GM21515 (cell line): ENCODE measurements around the gene RPL28.
"Not testable (repeated sequence)": the region's sequence is repeated elsewhere in the genome, so short reads cannot be mapped to it uniquely, and the experiment has no call there.

ENCODE experiments used
- ATAC-seq: cut with Tn5 transposase; IDR thresholded peaks from one replicate; pipeline ENCODE4 v1.9.1; 2021; ENCODE audit not compliant: unreplicated experiment

Gene RPL28

DNA sequence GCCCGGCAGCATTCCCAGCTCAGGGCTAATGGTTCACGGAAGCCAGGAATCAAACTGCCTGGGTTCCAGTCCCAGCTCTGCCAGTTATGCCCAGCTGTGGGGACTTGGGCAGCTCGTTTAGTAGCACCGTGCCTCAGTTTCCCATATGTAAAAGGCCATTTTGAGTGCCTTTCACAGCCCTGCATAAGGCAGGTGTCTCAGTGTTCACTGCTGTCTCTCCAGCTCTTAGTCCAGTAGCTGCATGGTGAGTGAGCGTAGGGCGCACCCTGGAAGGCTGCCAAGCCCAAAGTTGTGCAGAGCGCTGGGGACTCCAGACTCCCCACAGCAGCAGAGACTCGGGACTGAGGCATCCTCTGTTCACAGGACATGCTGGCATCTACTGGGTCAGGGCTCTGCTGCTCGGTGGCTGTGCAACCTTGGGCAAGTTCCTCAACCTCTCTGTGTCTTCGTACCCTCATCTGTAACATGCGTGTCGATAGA, 5.5 kb downstream of the RPL28 start:
- ATAC-seq = no peak

DNA sequence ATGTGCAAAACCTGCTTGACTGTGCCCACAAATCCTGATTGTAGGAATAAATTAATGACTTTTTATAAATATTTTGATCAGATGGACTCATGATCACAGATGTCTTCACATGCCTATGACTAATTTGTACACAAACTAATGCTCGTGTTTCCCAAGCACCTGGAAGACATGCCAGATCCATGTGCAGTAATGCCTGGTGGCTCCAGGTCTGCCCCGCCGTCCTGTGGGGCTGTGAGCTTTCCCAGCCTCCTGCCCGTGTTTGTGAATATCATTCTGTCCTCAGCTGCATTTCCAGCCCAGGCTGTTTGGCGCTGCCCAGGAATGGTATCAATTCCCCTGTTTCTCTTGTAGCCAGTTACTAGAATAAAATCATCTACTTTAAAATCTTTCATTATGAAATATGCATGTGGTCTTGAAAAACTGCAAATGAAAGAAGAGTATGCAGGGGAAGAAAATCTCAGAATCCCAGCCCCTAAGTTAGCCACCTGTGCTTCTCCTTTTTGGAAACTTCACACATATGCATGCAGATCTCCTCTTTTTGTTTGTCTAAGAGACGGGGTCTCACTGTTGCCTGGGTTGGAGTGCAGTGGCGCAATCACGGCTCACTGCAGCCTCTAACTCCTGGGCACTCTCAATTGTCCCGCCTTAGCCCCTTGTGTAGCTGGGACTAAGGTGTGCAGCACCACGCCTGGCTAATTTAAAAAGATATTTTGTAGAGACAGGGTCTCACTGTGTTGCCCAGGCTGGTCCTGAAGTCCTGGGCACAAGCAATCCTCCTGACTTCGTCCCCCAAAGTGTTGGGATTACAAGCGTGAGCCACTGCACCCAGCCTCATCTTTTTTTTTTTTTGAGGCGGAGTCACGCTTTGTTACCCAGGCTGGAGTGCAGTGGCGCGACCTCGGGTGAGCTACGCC, 6.2 kb downstream of the RPL28 start:
- ATAC-seq = no peak

DNA sequence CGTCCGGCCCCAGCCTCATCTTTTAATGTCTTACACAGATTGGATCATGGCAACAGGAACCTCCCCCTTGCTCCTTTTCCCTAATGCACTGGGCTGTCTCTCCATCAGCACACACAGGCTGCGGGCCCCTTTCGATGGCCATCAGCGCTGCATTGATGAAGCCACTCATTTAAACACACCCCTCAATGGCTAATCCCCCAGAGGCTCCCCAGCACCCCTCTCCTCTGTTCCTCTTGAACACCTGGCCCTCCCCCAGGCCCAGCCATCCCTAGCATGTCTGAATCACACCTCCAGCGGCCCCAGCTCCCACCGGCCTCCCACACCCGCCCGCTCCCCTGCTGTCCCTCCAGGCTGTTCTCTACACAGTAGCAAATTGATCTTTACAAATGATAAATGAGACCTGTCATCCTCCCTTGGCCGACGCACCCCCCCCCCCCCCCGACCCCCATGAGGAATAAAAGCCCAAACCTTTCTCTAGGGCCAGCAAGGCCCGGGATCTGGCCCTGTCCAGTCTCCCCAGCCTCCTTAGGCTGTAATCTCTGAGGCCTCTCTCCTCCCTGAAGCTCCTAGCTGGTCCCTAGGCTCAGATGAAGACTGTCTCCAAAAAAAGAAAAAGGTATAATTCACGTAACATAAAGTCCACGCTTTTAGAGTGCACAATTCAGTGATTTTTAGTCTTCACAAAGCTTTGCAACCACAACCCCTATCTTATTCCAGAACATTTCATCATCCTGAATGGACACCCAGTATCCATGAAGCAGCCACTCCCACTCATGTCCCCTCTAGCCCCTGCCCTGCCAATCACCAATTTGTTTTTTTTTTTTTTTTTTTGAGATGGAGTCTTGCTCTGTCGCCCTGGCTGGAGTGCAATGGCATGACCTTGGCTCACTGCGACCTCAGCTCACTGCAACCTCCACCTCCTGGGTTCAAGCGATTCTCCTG, 7.4 kb downstream of the RPL28 start:
- no peak for ATAC-seq

DNA sequence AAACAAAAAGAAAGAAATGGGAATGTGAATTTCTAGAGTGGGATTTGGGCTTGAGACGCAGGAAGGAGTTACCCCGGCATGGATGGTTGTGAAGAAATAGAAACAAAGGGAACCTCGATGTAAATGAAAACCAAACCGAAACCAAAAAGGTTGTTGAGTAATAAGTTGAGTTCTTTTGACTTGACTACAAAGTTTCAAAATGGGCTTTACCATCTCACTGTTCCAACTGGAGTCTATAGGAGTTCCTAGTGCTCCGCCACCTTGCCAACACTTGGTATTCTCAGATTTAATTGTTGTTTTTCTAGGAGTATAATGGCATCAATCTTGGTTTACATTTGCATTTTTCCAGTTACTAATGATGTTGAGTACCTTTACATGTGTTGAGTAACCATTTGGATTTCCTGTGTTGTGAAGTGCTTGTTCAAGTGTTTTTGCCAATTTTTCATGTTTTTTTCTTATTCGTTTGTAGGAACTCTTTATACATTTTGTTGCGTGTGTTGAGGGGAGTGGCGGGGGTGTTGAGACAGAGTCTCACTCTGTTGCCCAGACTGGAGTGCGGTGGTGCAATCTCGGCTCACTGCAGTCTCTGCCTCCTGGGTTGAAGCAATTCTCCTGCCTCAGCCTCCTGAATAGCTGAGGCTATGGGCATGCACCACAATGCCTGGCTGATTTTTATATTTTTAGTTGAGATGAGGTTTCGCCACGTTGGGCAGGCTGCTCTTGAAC, 12.6 kb downstream of the RPL28 start:
- no peak for ATAC-seq

DNA sequence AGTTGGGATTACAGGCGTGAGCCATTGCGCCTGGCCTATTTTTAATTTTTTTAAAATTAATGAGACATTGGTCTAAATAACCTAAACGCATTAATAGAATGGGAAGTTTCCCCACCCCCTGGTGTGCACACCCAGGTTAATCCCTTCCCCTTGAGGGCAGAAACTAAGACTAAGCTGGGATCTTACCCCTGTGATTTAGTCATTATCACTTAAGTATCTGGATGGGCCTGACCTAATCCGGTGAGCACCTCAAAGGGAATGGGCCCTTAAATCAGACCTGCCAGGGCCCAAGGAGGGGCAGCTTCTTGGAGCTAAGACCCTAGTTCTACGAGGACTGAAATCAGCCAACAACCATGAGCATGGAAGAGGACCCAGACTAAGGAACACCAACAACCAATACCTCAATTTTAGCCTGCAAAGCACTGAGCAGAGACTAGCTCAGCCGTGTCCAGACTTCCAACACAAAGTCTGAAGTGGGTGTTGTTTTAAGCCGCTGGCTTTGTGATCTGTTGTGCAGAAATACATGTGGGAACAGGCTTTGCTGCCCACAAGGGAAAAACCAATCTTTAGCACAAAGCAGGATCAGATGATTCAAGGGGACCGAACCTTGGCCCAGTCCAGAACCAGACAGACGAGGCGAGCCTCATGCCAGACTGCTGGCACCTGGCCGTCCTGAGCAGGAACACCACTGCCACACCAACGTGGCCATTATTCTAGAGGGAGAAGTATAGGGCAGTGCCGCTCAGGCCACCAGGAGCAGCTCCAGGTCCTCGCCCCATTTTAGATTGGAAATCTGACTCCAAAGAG, 14.8 kb downstream of the RPL28 start:
- ATAC-seq = no peak

DNA sequence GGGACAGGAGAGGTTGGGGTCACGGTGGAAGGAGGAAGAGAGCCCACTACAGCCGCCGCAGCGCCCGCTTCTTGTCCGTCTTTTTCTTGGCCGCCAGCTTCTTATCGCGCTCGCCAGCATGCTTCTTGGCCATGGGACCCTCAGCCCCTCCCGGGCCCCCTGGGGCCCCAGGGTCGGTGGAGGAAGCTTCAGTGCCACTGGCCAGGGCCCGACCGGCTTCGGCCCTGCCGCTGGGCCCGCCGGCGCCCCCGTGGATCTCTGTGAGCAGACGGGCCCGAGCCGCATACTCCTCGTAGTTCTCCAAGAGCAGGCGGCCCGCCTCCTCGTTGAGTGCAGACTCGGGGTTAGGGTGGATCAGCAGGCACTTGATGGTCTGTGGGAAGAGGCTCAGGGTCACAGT, 15.7 kb downstream of the RPL28 start:
- not testable (repeated sequence) for ATAC-seq

DNA sequence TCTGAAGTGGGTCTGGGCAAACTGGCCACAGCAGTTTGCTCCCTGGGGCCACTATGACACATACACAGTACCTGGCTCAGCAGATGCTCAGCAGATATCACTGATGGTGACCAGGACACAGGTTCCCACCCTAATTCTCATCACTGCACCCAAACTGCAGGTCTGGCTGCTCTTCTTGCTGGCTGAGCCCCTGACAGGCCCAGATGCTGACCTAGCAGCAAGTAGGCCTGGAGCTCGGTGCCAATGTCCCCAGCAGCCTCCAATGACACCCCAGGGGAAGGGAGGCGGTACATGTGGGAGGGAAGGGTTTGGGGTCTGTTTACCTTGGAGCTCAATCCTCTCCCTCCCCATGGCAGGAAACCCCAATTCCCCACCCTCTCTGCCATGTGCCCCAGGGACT, 16.8 kb downstream of the RPL28 start:
- ATAC-seq = no peak

DNA sequence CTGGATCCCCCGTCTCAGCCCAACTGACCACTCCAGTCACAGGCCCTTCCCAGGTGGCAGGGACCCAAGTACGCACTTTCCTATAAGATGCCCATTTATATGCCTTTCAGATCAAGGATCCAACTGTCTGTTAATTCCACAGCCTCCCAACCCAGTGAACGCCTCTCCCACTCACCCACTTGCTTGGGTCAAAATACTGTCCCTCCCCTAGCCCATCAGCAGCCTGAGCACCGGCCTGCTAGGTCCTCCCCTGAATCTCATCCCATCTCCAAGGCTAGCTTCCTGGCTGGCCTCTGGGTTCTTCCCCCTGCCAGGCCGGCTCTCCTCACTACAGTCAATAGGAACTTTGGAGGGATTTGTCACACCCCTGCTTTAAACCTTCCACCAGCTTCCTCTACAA, 19.9 kb downstream of the RPL28 start:
- no peak for ATAC-seq

DNA sequence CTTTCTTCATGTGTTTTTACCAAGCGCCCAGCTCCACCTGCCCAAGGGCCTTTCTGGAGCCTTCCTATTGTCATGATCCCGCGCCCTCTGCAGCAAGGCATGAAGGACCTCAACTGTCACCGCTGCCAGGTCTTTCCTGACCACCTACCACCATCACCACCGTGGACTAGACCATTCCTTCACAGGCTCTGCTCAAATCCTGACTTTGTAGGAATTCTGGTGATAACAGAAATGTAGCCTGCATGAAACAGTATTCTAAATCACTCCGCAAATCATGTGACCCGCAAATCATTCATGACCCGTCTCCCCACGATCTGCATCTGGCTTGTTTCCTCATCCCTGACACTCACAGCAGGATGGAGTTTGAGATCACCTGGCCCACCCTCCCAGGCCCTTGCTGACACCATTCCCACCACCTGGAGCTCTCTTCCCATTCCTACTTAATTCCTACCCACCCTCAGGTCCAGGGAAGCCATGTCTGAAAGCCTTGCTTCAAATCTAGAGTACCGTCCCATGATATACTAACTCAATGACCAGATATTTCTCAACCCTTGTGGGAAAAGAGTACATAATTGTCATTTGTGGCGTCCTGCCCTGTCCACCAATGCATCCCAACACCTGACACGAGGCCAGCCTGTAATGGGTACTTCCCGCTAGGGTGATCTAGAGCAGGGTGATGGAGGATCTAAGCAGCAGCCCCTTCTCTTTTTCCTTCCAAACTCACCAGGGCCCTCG, 20.5 kb downstream of the RPL28 start:
- ATAC-seq = no peak

DNA sequence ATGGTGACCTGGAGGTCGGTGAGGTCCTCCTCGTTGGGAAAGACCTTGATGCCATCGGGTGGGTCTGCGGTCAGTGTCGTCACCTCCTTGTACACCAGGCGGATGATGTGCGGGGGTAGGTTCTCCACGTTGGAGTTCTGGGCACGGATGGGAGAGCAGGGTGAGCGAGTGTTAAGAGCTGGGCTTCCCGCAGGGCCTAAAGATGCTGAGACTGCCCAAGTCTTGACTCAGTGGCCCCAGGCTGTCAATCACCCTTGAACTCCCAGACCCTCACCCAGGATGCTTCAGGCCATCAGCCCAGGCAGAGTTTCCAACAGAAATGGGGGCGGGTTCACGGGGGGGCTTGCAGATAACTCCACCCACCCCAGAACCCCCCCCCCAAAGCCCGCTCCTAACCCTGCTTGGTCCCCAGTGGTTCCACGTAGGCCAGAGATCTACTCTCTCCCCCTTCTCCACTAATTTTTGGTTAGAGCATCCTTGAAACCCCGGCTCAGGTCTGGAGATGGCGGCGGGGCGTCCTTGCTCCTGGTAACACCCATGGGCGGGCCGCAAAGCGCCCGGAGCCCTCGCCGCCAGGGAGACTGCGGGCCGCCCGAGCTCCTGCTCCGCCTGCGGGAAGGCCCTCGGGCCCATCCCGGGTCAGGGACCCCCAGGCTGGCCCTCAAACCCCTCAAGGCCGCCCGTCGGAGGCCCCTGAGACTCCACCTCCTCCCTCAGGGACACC, 21.3 kb downstream of the RPL28 start:
- no peak for ATAC-seq

DNA sequence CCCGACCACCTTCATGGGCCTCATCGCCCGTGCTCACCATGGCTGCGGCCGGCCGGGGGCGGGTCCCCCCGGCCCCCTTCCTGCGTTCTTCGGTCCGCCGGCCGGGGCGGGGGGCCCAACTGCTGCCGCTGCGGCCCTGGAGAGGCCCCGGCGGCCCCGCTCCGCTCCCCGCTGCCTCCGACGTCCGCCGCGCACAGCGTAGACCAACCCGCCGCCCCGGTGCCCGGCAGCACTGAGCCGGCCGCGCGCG, 21.7 kb downstream of the RPL28 start, which contains the start of gene UBE2S:
Gene UBE2S, minus strand, starts transcription at position 239 of the 250 bp plus-strand sequence. Its CDS starts 199 bp downstream, at position 40.
- ATAC-seq = not testable (repeated sequence)

DNA sequence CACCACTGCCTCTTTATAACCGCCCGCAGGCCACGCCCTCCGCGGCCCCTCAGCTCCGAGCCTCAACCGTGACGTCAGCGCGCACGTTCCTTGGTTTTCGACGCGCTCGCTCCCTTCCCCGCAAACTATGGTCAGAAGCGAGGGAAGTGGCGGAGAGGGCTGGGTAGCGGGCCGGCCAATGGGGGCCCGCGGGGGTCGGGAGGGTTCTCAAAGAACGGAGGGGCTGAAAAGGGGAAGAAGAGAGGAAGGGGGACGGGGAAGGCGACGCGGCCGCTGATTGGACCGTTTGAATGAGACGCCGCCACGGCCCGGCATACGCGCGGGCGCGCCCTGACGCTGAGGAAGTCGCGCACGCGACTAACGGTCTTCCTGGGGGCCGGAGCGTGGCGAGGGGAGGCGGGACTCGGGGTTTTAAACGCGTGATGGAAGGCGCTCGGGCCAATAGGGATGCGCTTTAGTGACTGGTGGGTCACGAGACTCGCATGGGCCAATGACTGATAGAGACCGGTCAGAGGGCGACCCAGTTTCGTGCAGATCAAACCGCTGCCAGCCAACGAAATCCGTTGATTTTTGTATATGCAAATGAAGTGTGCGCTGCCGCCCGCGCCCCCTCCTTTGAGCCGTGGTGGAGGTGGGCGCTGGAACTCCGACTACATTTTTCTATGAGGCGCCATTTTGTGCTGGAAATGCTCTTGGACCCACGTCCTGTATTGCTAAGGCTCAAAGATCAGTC, 22.2 kb downstream of the RPL28 start:
- ATAC-seq = peak; percentile 84

DNA sequence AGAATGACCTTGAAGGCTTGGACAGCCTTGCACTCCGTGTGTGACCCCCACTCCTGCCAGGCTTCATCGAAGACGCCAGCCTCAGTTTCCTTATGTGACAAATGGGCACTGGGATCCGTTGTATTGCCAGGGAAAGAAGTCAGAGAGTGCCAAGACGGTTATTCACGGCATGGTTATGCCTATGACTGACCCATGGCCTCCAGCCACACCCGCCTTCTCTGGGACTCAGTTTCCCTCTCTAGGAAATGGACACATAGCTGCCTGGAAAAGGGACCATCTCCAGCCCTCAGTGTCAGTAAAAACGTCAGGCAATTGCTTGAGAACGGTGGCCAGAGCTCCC, 22.8 kb downstream of the RPL28 start:
- ATAC-seq = no peak

DNA sequence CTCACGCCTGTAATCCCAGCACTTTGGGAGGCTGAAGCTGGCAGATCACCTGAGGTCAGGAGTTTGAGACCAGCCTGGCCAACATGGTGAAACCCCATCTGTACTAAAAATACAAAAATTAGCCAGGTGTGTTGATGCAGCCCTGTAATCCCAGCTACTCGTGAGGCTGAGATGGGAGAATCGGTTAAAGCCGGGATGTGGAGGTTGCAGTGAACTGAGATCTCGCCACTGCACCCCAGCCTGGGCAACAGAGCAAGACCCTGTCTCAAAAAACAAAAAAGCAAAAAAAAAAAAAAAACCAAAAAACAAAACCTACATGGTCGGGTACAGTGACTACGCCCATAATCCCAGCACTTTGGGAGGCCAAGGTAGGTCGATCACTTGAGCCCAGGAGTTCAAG, 23.4 kb downstream of the RPL28 start:
- ATAC-seq = not testable (repeated sequence)

DNA sequence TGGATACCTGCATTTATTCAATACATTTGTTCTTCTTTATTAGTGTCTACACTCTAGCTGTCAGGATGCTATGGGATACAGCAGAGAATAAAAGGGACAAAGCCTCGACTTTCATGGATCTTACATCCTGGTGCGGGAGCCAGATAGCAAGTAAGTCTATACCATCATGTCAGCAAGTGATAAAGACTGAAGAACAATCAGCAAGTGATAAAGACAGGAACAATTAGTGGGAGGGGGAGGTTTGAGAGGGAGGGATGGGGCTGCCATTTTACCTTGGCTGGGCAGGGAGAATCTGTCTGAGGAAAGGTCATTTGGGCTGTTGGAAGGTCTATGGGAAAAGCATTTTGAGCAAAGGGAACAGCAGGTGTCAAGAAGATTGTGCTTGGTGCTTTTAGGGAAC, 24.4 kb downstream of the RPL28 start:
- ATAC-seq = no peak

DNA sequence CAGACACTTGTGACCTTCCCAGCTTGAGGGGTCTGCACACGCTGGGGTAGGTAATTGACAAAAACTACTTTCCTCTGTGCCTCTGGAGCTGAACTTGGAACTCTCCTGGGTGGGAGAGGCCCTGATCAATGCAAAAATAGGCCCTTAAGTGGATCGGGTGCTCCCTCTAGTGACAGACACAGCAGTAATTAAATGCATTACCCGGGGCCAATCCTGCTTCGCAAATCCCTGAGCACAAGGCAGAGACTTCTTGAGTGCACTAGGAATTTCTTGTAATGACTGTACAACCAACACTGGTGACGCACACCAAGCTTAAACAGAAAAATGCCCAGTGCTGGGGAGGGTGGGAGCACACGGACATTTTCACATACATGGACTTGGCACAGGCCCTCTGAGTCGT, 32.5 kb downstream of the RPL28 start:
- ATAC-seq = no peak

DNA sequence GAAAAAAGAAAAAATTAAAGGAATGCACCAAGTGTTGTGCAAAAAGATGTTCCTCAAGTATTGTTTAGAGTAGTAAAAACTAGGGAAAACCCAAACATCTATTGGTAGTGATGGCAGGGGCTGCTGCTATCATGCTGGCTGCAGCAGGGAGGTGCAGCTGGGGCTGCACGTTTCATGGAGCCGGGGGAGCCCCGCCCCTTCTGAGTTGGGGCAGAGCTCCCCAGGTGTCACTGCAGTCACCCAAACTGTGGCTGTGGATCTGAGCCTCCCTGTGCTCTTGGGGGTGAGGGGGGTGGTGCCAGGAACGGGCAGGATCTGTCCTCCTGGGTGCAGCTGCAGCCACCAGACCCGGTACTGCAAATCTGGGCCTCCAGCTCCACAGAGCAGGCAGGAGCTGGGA, 33.4 kb downstream of the RPL28 start:
- ATAC-seq = no peak

DNA sequence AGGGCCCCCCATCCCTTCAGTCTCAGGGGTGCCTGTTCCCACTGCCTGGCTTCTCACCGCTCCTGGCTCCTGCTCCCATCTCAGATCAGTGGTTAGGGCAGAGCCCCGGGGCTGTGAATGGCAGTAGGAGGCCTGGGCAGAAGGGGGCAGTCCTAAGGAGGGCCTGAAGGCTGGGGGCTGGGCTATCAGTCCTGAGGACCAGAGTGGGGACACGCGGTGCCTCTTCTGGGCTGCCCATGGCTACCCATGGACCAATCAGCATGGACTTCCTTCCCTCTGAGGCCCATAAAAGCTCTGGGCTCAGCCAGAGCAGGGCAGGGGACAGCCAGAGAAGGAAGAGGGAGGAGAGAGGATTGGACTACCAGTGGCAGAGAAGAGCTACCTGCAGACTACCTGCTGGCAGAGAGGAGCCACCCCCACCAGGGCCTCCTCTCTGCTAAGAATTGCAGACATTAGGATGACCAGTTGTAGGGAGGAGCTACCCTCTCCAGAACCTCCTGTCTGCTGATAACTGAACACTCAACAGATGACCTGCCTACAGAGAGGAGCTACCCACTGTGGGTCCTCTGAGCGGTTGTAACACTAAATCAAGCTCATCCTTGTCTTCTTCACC, 34.0 kb downstream of the RPL28 start:
- ATAC-seq = no peak
